Osteoblast (primary cell): ENCODE results near the gene ABHD15. TPM values are rescaled to one million over a fixed set of nuclear protein-coding genes. Genes with fewer than 3 reads are reported as not detected.

Experiments used
- DNase-seq: peaks from one replicate; pipeline ENCODE4 v3.0.0; 2011; ENCODE audit warnings: low spot score, mixed read lengths; ENCODE audit not compliant: insufficient read length; ENCODE audit errors: missing footprints
- H2AFZ ChIP-seq: 2 replicates; pipeline ENCODE4 v1.6.0; 2011; ENCODE audit warnings: mild to moderate bottlenecking, low read length
- H3K27ac ChIP-seq: 2 replicates; pipeline ENCODE4 v1.5.1; 2011; ENCODE audit warnings: mild to moderate bottlenecking, low read depth, low read length, moderate library complexity
- H3K27me3 ChIP-seq: 2 replicates; pipeline ENCODE4 v1.6.0; 2012; ENCODE audit warnings: mild to moderate bottlenecking, control low read depth, inconsistent platforms, low read length, moderate library complexity; ENCODE audit not compliant: insufficient read depth
- H3K36me3 ChIP-seq: 2 replicates; pipeline ENCODE4 v1.5.1; 2011; ENCODE audit warnings: mild to moderate bottlenecking, low read length, control low read depth, moderate library complexity; ENCODE audit not compliant: insufficient read depth
- H3K4me1 ChIP-seq: 2 replicates; pipeline ENCODE4 v1.5.1; 2011; ENCODE audit warnings: mild to moderate bottlenecking, low read length, control low read depth, moderate library complexity; ENCODE audit not compliant: insufficient read depth
- H3K4me2 ChIP-seq: 2 replicates; pipeline ENCODE4 v1.6.0; 2011; ENCODE audit warnings: mild to moderate bottlenecking, low read length; ENCODE audit not compliant: insufficient read depth
- H3K4me3 ChIP-seq: fragments of 200-600 bp; sonication (generic); 3 replicates; pipeline ENCODE4 v1.5.1; 2012; ENCODE audit warnings: mild to moderate bottlenecking, low read length, inconsistent platforms; ENCODE audit not compliant: insufficient read depth
- H3K79me2 ChIP-seq: 2 replicates; pipeline ENCODE4 v1.6.0; 2012; ENCODE audit warnings: mild to moderate bottlenecking, low read length, control low read depth, inconsistent platforms; ENCODE audit not compliant: insufficient read depth
- H3K9me3 ChIP-seq: 2 replicates; pipeline ENCODE4 v1.5.1; 2011; ENCODE audit warnings: low read depth, low read length, control low read depth
- H4K20me1 ChIP-seq: 2 replicates; pipeline ENCODE4 v1.6.0; 2012; ENCODE audit warnings: mild to moderate bottlenecking, low read length, control low read depth; ENCODE audit not compliant: insufficient read depth
- CTCF ChIP-seq: IDR thresholded peaks from 2 replicates; pipeline ENCODE4 v1.5.1; 2011; ENCODE audit warnings: mild to moderate bottlenecking, low read depth, low read length, moderate library complexity; ENCODE audit errors: extremely low read depth
- total RNA-seq: library from RNA; depleted of rRNA; stranded (reverse); fragments of >200 nt; gene quantifications from 2 replicates; pipeline ENCODE4 v1.2.3, GENCODE V29; 2012

The ABHD15 gene
- total RNA-seq, 1 donor, result 9.4 TPM

GRCh38 chr17:29595943-29596774 is 29.3 kb upstream of the ABHD15 start:
- Histone ChIP-seq H3K27me3 (no peaks in the 10 kb centered on the region), H3K4me1 (peaks cover 27% of the 10 kb centered on the region), H3K4me3 (no peak overlapping the region), H3K27ac (no peak overlapping the region), H2AFZ (no peak overlapping the region), H3K79me2 (no peaks in the 10 kb centered on the region), H4K20me1 (peaks cover 33% of the 10 kb centered on the region), H3K36me3 (no peaks in the 10 kb centered on the region), H3K9me3 (no peaks in the 10 kb centered on the region), H3K4me2 (no peak overlapping the region)
- DNase-seq, result no peak
- no peak for TF ChIP-seq CTCF

GRCh38 chr17:29595107-29595942 is 28.5 kb upstream of the ABHD15 start:
- peaks cover 33% of the 10 kb centered on the region for H4K20me1 ChIP-seq
- H3K4me2 ChIP-seq, result no peak overlapping the region
- peaks cover 35% of the 10 kb centered on the region for H3K4me1 ChIP-seq
- no peaks in the 10 kb centered on the region for H3K27me3 ChIP-seq
- H3K36me3 ChIP-seq, result no peaks in the 10 kb centered on the region
- no peak overlapping the region for H2AFZ ChIP-seq
- no peaks in the 10 kb centered on the region for H3K79me2 ChIP-seq
- H3K4me3 ChIP-seq, result no peak overlapping the region
- no peak overlapping the region for H3K27ac ChIP-seq
- no peak for DNase-seq
- no peak for TF ChIP-seq CTCF
- H3K9me3 ChIP-seq, result no peaks in the 10 kb centered on the region

GRCh38 chr17:29594519-29595090 is 27.8 kb upstream of the ABHD15 start:
- Histone ChIP-seq H3K79me2 (no peaks in the 10 kb centered on the region), H3K4me1 (peaks cover 42% of the 10 kb centered on the region), H3K9me3 (no peaks in the 10 kb centered on the region), H3K4me3 (no peak overlapping the region), H3K27ac (no peak overlapping the region), H3K36me3 (no peaks in the 10 kb centered on the region), H2AFZ (no peak overlapping the region), H3K4me2 (no peak overlapping the region), H3K27me3 (no peaks in the 10 kb centered on the region), H4K20me1 (peaks cover 30% of the 10 kb centered on the region)
- no peak for DNase-seq
- no peak for TF ChIP-seq CTCF
